ENCODE measurements around the gene TMSB4X.
"Not testable (repeated sequence)": the region's sequence is repeated elsewhere in the genome, so short reads cannot be mapped to it uniquely, and the experiment has no call there.

TMSB4X gene

DNA sequence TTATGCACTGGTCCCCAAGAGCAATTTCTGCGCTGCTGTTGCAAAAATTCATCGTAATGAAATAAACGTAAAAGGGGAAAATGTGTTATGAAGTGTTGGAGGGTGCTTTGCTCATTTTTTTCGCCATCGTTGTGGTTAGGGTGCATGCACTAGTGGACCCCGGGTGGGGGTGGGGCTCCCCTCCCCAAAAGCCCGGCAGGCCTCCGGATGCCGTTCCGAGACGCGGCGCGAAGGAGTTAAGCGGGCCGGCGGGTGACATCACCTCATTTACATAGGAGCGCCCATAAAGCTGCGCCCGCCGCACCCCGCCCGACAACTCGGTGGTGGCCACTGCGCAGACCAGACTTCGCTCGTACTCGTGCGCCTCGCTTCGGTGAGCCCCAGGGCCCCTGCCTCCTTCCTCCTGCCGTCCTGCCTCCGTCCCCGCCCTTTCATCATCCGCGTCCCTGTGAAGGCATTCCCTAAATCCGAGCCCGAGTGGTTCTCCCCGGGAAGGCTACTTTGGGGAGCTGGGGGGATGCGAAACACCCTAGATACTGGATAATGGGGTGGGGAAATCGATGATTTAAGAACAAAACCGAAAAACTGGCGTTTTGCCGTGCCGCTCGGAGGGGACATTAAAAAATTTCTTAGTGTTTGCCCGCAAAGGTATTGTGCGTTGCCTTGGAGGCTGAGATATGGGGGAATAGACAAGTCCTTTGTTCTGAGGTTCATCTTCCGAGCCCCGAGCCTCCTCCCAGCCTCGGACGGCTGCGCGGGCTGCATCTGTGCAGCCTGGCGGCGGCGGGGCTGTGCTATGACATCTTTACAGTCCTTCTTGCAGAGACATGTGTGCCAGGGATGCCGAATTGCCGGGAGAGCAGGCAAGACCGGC is at the start of gene TMSB4X:
Gene TMSB4X (plus strand): TSS at position 315 of the 874 bp plus-strand sequence.
- in situ Hi-C loops (cut with MboI; ENCODE audit: low sequenced_read_pairs): loop anchor here (25.0 kb wide), 2 partner anchors 112 to 512 kb away; no protein-coding TSS in a partner anchor

DNA sequence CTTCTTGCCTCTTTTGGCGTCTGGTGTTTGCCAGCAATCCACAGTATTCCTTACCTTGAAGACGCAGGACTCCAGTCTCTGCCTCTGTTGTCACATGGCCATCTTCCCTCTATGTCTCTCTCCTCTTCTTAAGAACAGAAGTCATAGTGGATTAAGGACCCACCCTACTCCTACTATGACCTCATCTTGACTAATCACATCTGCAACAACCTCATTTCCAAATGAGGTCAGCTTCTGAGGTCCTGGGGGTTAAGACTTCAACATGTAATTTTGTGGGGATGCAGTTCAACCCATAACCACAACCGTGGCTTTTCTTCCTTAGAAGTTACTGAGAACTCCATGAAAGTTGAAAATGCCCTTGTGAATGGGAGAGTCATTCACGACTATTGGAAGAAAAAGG is 45.2 kb upstream of the TMSB4X start:
- in situ Hi-C loops (cut with MboI; ENCODE audit: low sequenced_read_pairs): no loop called here

DNA sequence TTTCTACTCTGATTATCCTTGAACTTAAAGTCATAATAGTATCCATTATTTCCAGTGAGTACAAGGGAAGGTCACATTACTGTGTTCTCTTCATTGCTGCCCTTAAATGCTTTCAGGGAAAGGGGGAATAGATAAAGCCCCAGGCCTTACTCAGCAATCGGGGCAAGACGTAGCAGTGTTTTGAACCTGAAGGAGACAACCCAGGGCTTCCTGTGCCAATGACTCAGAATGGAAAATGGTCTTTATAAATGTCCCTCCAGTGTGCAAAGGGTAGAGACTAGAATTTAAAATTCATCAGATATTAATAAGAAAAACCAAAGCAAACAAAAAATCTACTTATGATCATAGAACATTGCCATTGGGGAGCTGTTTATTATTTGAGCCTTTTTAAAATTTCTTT is 44.8 kb upstream of the TMSB4X start:
- in situ Hi-C loops (cut with MboI; ENCODE audit: low sequenced_read_pairs): no loop called here

DNA sequence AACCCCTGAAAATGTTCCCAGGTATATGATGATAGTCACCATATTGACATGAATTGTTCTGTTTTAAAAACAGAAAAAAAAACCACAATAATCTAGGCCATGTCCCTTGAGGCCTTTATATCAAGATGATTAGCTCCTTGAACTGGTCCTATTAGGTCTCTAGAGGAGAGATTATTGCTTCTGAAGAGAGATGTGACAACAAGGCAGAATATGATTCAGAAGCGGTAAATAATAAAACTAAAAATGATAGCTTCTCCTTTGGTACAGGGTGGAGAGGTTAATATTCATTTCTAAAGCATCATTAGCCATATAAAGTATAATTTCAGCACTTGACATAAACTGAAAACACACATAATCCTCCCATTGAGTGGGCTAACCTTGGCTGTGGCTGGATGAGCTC is 42.7 kb upstream of the TMSB4X start:
- in situ Hi-C loops (cut with MboI; ENCODE audit: low sequenced_read_pairs): no loop called here

DNA sequence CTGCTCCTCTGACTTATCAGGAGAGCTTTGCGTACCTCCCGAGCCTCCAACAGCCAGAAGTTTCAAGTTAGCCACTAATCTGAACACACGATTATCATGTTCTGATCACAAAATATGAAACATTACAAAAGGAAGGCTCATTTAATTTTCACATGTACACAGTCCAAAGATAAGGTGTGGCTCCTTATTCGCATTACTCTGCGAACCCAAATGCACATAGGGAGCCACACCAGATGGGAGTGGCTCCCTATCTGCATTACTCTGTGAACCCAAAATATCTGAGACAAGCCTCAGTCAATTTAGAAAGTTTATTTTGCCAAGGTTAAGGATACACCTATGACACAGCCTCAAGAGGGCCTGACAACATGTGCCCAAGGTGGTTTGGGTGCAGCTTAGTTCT is 40.1 kb upstream of the TMSB4X start:
- in situ Hi-C loops (cut with MboI; ENCODE audit: low sequenced_read_pairs): no loop called here

DNA sequence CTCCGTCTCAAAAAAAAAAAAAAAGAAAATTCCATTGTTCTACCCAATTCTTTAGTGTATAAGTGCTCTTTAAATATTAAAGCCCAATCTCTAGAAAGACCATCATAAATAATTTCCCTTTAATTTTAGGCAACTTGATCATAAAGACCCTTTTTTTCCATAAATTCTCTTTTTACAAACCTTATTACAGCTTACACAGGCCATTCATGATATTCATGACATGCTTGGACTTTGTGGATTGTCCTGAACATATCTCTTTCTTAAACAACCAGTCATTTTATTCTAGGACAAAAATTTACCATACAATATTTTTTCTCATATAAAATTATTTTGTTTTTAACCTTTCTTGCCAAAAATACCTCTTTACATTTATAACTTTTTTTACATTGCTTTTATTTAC is 38.0 kb upstream of the TMSB4X start:
- in situ Hi-C loops (cut with MboI; ENCODE audit: low sequenced_read_pairs): no loop called here

DNA sequence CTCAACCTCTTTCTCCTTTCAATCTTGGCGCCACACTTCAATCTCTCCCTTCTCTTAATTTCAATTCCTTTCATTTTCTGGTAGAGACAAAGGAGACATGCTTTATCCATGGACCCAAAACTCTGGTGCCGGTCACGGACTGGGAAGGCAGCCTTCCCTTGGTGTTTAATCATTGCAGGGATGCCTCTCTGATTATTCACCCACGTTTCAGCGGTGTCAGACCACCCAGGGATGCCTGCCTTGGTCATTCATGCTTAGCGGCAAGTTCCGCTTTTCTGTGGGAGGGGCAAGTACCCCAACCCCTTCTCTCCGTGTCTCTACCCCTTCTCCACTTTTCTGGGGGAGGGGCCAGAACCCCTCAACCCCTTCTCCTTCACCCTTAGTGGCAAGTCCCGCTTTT is 34.4 kb upstream of the TMSB4X start:
- in situ Hi-C loops (cut with MboI; ENCODE audit: low sequenced_read_pairs): not testable (repeated sequence)

DNA sequence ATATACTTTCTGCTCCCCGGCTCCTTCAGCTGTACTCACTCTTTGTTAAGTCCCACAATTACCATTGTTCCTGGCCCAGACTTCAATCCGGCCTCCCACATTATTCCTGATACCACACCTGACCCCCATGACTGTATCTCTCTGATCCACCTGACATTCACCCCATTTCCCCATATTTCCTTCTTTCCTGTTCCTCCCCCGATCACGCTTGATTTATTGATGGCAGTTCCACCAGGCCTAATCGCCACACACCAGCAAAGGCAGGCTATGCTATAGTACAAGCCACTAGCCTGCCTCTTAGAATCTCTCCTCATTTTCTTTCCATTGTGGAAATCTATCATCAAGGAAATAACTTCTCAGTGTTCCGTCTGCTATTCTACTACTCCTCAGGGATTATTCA is 31.3 kb upstream of the TMSB4X start:
- in situ Hi-C loops (cut with MboI; ENCODE audit: low sequenced_read_pairs): not testable (repeated sequence)

DNA sequence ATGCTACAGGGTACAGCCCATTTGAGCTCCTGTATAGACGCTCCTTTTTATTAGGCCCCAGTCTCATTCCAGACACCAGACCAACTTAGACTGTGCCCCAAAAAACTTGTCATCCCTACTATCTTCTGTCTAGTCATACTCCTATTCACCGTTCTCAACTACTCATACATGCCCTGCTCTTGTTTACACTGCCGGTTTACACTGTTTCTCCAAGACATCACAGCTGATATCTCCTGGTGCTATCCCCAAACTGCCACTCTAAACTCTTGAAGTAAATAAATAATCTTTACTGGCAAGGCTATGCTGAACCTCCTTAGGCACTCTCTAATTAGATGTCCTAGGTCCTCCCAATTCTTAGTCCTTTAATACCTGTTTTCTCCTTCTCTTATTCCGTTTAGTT is 30.5 kb upstream of the TMSB4X start:
- in situ Hi-C loops (cut with MboI; ENCODE audit: low sequenced_read_pairs): not testable (repeated sequence)

DNA sequence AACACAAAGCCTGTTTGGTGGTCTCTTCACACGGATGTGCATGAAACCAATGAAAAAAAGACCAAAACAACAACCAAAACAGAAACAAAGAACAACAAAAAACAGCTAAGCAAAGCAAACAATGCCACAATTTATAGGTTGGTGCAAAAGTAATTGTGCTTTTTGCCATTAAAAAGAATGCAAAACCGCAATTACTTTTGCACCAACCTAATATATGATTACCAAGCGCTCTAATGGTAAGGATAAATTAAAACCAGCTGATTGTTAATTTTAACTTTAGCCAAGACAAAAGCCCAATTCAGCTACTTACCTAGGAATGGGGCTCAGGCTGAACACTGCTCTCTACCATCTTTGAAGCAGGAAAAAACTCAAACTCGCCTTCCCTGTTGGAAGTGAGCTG is 29.4 kb upstream of the TMSB4X start:
- in situ Hi-C loops (cut with MboI; ENCODE audit: low sequenced_read_pairs): no loop called here

DNA sequence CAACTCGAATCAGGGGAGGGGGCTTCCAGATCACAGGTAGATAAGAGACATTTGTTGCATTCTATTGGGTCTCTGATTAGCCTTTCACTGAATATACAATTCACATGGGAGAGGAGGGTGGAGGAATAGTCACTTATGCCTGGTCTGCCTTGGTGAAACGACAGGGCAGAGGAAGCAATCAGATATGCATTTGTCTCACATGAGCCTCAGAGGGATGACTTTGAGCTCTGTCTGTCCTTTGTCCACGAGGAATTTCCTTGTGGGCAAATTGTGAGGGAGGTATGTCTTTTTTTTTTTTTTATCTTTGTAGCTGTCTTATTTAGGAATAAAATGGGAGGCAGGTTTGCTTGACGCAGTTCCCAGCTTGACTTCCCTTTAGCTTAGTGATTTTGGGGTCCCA is 28.5 kb upstream of the TMSB4X start:
- in situ Hi-C loops (cut with MboI; ENCODE audit: low sequenced_read_pairs): no loop called here

DNA sequence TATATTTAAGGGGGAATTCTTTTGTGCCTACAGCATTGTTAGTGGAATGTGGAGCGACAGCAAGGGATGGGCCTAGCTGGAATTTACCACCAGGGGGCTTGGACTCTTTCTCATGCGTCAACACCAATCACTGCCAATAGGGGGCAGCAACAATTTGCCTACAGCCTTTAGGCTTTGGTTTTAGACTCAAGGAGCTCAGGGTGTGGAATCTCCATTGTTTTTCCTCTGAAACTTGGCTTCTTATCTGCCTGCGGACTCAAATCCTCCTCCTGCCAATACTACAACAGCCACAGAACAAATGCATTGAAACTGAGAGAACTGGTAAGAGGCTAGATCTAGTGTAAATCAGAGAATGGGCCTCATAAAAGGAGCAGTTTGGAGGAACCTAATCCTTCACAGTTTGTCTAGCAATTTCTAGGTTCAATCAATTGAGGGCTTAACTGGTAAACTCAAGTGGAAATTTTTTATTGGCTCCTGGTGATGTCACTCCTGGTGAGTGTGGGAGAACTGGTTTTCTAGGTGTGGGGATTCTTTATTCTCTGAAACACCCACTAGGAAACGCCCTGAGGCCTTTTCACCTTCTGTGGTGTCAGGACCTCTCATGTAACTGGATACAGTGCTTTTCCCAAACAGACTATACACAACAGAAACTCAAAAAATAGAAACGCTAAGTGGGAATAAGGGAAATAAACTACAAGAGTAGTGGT is 27.9 kb upstream of the TMSB4X start:
- in situ Hi-C loops (cut with MboI; ENCODE audit: low sequenced_read_pairs): no loop called here

DNA sequence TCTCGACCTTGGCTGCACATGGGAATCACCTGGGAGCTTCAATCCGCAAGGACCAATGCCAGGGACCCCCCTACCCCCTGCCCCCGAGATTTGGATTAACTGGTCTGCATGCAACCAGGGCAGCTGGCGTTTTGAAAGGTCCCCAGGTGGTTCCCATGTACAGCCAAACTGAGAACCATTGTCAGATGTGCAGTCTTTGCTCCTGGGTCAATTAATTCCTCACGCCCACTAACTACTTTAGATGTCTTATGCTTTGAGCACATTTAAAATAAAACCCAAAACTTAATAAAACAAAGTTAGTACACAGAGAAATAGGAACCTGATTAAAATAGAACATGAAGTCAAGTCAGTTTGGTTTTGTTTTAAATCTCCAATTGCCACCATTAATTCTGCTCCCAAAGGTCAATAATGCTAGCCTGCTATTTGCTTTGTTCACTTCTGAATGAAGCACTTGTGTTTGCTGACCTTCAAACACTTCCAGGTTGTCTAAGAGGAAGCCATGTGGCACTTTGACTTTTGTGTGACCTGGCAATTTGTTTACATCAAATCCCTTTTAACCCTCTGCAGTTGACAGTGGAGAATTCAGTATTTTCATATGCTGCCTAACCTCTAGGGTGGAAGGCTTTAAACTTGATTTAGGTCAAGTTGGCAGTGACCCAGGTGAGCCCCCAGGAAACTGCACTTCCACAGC is 27.2 kb upstream of the TMSB4X start:
- in situ Hi-C loops (cut with MboI; ENCODE audit: low sequenced_read_pairs): no loop called here

DNA sequence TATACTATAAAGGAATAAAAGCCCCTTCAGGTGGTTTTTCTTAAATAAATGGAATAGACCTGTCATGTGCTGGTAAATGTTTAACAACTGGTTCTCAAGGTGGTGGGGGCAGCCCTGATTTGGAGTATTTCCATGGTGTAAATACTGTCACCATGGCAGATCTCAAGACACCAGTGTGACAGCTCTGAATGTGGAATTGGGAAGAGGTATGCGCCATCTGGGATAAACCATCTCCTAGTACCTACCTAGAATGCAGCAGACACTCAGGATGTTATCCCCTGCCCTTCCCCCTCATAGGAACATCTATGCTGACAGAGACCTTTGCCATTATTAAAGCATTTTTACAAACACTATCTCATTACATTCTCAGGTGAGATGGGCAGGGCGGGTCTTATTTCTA is 26.4 kb upstream of the TMSB4X start:
- in situ Hi-C loops (cut with MboI; ENCODE audit: low sequenced_read_pairs): no loop called here

DNA sequence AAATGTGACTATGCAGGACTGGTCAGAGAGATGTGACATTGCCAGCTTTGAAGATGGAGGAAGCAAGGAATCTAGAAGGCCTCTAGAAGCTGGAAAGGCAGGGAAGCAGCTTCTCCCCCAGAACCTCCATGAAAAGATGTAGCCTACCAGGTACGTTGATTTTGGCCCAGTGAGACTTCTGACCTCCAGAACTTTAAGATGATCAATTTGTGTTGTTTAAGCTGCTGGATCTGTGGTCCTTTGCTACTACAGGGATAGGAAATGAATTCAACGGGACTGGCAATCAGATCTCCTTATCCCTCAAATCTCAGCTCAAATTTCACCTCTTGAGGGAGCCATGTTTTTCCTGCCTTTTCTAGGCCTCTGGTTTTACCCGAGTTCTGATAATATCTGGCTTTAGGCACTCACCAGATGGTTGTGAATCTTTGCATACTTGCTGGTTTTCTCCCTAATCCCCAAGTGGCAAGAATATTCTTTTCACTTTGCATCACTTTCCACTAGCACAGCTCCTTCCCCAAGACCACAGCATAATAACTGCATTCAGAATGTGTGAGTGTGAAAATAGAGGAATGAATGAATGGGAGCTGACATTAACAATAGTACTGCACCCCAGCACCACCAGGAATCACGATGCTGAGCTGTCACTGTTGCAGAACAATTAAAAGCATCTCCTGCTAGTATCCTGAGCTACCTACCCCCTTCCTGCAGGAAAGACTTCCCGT is 25.5 kb upstream of the TMSB4X start:
- in situ Hi-C loops (cut with MboI; ENCODE audit: low sequenced_read_pairs): no loop called here

DNA sequence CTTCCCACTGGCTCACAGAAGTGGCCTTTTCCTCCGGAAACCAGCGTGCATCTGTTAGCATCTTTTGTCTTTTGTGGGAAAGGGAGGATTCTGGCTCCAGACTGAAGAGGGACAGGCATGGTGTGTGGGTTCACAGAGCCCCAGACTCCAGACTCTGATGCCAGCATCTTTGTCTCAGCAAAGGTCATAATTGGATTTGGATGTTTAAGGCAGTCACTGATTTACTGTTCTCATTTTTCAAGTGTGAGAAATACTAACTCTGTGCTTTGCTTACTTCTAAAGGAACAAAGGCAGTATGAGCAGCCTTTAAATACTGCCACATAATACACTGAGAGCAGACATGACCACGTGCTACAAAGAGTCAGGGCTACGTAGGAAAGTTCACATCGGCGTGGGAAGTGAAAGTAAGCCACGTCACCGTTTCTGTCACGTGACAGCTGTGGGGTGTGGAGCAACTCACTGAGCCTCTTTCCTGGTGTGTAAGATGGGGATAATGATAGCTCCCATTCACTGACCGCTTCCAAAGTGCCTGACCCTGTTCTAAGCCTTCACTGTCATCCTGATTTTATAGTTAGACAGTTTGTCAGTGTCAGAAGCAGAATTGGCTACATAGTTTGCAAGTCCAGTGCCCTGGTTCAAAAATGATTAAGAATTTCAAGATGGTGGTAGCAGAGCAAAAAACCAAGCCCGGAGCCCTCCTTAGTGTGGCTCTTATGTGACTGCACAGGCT is 24.8 kb upstream of the TMSB4X start:
- in situ Hi-C loops (cut with MboI; ENCODE audit: low sequenced_read_pairs): loop anchor here (25.0 kb wide), 1 partner anchor 537 kb away; no protein-coding TSS in a partner anchor

DNA sequence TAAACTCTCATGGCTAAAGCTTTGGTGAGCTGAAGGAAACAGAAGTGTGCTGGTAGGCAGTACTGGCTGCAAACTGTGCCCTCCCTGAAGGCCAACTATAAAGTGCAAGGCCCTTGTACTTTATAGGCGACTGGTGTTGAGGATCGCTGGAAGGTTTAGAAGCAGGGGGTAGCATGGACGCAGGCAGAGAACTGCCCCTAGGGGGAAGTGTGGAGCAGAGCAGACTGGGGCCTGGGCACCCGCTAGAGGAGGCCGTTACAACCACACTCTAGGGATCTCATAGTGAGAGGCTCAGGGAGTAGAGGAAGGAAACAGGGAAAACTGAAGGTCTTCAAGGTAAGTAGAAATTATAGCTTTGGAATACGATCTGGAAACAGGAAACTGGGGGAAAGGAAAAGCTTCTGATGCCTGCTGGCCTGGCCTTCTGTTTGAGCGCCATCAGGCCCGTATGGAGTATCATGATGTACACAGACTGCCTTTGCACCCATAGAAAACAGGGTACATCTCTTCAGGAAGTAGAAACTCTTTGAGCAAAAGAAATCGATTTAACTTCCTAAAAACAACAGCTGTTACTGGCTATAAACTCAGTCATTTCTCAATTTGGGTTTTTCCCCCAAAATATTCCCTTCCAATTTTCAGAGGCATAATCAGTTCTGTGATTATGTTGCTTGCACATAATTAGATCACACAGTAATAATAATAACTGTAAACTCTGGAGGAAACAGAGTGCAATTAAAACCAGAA is 23.9 kb upstream of the TMSB4X start:
- in situ Hi-C loops (cut with MboI; ENCODE audit: low sequenced_read_pairs): loop anchor here (25.0 kb wide), 1 partner anchor 536 kb away; no protein-coding TSS in a partner anchor

DNA sequence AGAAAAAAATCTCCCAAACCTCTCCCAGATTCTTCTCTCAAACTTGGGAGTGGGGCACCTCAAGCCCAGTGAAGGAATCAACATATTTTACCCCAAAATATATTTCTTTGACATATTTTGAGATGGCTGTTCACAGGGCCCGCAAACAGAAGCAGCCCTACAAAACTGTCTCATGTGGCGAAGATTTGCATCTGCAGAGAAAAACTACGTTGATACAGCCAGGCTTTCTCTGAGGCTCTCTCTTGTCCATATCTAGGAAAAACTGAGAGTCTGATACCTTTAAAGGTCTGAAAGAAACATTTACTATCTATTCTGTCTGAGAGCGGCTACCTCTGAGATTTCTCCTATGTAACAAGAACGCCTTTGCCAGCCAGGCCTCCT is 23.3 kb upstream of the TMSB4X start:
- in situ Hi-C loops (cut with MboI; ENCODE audit: low sequenced_read_pairs): loop anchor here (25.0 kb wide), 1 partner anchor 536 kb away; no protein-coding TSS in a partner anchor

DNA sequence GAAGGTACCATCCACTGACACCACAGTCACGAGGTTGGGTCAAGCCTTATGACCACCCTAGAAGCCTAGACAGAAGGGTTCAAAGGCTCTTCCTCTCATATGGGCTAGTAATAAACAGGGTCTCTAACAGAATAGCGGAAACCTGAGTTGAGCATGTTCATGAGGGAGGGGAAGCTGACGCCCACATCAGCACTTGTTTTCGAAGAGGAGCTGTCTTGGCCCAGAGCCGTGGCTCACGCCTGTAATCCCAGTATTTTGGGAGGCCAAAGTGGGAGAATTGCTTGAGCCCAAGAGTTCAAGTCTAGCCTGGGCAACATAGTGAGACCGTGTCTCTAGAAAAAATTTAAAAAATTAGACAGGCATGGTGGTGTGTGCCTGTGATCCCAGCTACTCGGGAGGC is 21.5 kb upstream of the TMSB4X start:
- in situ Hi-C loops (cut with MboI; ENCODE audit: low sequenced_read_pairs): loop anchor here (25.0 kb wide), 1 partner anchor 534 kb away; no protein-coding TSS in a partner anchor

Measured in HL-60/S4 treated with retinoic acid at 250 ng/mL for 4 days and 3 days (cell line).